CD4-positive, alpha-beta T cell treated with Interleukin-17A for 1 hour (primary cell): ENCODE data around the gene RIPK4.
"Not testable (repeated sequence)": the region's sequence is repeated elsewhere in the genome, so short reads cannot be mapped to it uniquely, and the experiment has no call there.

Experiments
- DNase-seq: peaks from one replicate; pipeline ENCODE4 v3.0.0-alpha.2; 2020

The RIPK4 gene

DNA sequence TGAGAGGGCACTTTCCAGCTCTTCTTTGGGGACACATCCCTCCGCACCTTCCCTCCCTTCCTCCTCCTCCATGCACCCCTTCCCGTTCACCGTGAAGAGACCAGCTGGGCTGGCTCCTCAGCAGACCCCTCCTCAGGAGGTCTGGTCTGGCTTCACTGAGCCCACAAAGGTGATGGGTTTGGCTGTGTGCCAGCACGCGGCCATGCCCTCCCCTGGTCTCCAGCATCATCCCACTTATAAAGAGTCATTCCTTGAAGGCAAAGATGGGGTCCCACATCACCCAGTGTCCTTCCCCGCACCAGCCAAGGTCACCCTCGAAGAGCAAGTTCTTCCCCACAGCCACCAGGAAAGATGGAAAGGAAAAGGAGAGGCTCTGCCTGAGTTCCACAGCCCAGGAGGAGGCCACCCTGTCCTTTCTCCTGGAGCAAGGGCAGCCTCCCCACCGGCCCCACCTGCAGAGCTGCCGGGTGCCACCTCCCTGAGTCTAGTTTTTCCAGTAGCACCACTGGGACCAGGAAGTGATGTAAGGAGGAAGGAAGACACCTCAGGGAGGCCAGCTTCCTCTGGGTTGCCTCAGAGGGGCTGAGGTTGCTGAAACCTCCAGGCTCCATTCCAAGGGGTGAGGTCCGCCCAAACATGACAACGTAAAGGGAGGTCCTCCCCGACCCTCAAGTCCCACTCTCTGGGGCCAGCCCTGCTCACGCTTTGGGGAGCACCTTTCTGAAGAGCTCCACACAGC lies 32.7 kb downstream of the RIPK4 start:
- DNase-seq = no peak

DNA sequence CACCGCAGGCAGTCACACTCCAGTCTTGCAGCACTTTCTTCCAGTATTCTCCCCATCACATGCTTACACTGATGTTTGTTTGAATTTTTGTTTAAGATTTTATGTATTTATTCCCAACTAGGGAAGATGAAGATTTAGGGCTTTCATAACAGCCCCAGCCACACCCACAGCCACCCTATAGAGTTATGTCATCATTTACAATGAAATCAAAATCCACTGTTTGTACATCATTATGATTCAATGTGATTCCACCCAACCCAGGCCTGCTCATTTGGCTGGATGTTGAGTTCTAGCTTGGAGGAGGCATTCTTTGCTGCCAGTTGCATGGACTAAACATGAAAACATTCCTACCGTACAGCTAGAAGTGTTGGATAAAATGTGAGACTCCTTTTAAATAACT lies 35.8 kb downstream of the RIPK4 start:
- DNase-seq = no peak

DNA sequence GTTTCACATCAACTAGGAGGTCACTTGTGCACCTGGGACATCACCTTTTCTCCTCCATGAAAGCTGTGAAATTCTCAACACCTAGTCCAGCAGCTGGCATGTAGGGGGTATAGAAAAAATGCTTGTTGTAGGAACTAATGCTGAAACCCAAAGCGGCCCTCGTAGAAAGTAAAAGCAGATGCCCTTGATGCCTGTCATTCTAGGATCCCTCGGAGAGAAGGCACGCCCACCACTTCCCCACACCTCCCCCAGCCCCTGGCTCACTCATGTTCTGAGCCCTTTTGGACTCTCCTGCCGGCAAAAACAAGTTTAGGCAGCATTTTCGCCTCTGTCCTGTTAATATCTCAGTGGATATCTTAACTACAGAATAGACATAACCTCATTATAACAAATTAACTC lies 36.5 kb downstream of the RIPK4 start:
- no peak for DNase-seq

DNA sequence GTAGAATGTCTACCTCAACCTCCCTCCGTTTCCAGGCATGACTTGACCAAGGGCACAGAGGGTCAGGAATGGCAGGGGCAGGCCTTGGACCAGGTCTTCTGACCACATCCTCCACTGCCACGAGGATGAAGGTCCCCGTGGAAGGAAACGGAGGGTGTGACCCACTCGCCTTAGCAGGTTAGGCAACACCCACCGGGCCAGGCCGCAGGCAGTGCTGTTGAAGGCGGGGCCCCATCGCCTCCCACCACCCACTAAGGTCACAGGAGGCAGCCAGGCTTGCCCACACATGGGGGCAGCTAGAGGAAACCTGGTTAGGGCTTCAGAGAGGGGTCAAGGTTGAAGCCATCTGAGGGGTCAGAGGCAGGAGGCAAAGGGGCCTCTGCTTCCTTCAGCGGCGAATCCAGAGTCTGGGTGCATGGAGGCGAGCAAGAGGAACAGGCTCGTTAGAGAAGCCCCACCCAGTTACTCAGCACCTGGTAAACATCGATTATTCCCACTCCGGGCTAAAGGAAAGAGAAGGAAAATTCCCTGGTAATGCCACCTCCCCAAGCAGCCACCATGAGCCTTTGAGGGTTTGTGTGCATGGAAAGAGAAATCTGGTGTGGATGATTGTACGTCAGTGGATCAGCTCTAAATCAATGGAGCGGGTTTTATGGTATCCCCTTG lies 37.0 kb downstream of the RIPK4 start:
- DNase-seq = no peak

DNA sequence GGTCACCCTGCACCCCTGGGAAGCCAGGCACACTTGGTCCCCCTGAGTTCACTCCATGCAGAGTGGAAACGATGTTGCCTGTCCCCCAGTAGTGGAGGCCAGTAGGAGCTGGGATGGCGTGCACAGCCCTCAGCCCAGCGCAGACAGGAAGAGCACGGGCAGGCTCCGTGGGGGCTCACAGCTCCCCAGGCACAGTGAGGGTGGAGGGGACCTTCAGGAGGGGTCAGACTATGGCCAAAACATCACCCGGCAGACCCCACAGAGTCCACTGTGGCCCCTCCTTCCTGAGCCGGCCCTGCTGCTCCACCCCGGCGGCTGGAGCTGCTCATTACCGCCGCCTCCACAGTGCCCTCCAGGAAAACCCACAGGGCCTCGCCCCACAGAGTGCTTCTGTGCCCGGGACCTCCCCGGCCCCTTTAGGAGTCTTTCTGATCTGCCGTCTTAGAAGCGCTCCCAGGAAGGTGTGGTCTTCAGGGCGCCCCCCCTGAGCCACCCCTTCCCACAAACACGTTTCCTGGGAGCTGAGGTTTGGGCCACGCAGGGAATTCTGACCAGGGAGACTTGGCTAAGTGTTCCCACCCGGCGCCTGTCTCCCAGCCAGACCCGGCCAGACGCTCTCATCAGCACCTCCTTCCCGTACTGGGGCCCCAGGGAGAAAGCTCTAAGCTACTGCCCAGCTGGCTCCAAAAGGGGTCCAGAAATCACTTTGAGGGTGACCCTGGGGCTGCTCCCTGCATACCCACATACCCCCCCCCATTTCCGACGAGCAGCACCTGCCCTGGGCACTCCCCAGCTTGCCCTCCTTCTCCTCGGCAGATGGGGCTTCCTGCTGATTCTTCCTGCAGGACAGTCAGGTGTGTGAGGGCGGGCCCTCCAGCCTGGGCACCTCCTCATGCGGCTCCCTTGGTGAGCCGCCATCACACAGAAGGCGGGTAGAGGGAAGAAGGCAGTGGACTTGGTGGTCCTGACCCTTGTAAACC lies 38.8 kb downstream of the RIPK4 start:
- DNase-seq = no peak

DNA sequence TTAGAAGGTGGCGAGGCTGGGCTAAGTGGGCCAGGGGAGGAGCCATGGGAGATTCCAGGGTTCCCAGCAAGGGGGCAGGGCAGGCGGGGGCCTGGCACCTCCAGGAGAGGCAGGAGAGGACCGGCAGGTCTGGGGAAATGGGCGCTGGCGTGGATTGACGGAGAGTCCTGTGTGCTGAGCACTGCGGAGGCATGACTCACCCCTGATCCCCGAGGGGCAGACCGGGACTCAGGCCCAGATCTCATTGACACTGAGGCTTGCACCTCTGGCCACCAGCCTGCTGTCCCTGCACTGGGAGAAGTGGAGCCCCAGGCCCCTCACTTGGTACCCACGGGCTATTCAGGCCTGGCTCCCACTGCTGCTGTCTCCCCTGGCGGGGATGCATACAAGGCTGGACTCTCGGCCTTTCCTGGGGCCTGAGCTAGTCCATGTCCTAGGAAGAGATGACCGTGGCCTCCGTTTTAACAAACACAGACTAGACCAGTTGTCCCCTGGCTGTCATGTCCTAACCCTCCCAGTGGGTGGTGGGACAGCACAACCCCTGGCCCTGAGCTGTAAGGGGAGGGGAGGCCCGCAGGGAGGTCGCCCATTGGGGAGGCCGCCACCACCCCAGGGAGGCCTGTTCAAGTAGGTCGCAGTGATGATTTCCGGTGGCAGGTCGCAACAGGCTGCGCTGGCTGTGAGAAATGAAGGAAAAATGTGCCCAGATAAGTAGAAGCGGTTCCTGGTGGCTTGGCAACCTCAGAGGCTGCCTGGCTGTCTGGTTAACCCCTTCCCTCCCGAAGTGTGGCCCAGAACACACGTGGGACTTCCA lies 39.7 kb downstream of the RIPK4 start:
- DNase-seq = no peak

DNA sequence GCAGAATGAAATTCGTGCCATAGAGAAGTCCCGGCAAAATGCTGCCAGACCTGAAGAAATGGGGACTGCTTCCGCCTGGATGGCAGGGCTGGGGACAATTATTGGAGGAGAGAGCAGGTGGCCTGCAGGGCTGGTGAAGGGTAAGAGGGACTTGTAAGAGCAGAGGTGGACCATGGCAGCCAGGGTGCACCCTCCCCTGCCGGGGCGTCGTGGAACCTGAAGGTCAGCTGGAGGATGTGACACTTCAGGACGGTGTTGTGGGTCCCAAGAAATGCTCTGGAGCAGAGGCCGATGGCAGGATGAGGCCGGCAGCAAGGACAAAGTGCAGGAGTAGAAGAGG lies 40.3 kb downstream of the RIPK4 start:
- no peak for DNase-seq

DNA sequence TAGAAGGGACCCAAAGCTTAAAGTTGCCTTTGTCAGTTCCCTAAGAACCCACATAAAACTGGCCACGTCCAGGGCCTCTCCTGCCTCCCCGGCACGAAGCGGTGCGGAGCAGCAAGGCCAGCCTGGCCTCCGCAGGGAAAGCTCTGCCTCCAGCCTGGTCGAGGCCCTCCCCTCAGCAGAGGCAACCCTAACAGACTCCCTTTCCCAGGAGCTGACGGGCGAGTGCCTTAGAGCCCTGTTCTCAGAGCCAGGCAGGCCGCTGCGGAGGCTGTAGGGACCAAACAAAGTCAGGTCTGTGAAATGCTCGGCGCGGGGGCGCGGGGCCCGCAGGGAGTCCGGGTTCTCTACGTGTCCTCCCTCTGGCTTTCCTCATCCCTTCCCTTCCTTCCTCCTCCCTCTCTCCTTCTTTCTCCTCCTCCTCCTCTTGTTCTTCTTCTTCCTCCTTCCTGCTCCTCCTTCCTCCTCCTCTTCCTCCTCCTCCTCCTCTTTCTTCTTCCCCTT lies 40.7 kb downstream of the RIPK4 start:
- DNase-seq = no peak

DNA sequence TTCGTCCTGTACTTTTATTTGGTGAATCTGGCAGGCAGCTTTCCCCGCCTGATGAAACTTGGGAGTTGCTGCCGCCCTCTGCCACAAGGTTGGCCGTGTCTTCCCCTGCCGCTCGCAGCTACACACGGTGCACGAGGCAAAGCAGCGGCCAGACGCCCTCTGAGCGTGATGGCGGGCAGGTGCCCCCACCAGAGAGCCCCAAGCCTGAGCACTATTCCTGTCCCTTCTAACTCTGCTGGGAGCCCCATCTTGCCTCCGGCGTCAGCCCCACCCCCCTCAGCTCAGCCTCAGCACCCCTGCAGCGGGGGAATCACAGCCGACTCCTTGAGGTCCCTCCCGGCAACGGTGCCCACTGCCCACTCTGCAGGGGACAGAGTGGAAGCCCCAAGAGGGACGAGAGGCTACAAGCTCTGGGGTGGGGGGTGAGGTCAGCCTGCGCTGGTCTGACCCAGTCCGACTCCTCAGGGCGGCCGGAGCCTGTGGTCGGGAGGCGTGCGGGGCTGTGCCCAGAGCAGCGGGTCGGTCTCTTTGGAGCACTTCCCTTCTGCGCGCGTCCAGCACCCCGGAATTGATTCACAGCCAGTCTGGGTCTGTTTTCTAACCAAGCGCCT lies 41.3 kb downstream of the RIPK4 start:
- no peak for DNase-seq

DNA sequence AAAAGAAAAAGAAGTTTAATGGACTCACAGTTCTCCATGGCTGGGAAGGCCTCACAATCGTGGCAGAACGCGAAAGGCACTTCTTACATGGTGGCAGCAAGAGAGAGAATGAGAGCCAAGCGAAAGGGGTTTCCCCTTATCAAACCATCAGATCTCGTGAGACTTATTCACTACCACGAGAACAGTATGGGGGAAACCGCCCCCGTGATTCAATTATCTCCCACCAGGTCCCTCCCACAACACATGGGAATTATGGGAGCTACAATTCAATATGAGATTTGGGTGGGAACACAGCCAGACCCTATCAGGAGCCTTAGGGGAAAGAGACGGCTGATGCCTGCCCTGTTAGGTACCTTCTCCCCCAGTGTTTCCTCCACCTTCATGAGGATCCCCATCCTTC lies 43.0 kb downstream of the RIPK4 start:
- DNase-seq = not testable (repeated sequence)

DNA sequence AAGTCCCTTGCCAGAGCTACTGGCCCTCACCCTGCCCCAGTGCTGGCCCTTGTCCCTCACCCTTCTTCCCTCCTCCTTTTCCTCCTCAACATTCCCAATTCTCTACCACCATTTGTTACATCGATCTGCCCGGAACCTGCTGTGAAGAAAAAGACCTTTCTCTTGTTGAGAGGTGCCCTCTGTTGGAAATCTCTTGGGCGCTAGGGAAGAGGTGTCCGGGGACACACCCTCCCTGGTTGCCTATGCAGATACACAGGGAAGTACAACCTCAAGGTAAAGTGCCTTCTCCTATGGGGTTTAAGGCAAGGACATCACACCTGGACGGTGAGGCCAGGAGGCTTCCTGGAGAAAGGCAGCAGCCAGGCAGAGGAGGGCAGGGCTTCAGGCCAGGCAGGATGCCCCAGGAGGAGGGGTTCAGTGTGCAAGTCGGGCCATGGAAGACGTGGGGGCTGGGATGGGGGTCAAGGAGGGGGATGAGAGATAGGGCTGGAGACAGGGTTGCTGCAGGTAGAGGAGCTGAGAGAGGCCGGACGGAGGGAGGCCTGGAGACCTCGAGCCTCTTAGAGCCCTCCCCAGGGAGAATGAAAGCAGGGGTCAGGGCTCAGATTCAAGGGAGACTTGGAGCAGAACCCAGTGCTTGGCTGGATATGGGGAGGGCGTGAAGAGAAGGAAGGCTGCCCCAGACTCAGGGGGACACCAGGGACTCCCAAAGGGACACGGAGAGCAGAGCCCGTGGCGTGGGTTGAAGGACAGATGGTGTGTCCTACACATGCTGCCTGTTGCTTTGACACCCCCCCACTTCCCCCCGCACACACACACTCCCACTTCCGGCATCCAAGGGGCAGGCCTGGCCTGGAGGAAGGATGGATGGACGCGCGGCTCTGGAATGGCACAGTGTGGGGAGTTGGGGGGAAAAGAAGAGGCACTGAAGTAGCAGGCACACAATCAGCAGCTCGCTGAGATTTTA lies 44.5 kb downstream of the RIPK4 start:
- DNase-seq = no peak

DNA sequence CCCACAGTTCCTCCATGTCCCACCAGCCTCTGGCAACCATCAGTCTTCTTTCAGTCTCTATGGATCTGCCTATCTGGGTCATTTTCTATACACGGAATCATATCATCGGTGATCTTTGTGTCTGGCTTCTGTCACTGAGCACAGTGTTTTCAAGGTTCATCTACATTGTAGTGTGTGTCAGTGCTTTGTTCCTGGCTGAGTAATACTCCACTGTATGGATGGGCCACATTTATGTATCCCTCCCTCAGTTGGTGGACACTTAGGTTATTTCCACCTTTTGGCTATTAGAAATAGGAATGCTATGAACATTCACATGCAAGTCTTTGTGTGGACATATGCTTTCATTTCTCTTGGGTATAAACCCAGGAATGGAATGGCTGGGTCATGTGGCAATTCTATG lies 46.6 kb downstream of the RIPK4 start:
- DNase-seq = no peak

DNA sequence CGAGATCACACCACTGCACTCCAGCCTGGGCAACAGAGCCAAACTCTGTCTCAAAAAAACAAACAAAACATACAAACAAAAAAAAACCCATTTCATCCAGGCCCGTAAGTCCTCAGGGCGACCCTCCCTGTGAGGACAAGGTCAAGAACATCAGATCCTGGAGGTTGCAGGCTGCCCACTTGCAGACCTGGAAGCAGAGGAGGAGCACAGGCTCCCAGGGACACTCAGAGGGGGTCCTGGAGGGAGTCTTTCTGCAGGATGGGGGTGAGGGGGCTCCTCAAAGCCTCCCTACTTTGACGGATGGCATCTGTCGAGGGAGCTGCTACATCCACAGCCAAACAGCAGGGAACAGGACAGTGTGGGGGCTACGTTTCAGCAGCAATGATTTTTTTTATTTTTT lies 47.2 kb downstream of the RIPK4 start:
- DNase-seq = no peak

DNA sequence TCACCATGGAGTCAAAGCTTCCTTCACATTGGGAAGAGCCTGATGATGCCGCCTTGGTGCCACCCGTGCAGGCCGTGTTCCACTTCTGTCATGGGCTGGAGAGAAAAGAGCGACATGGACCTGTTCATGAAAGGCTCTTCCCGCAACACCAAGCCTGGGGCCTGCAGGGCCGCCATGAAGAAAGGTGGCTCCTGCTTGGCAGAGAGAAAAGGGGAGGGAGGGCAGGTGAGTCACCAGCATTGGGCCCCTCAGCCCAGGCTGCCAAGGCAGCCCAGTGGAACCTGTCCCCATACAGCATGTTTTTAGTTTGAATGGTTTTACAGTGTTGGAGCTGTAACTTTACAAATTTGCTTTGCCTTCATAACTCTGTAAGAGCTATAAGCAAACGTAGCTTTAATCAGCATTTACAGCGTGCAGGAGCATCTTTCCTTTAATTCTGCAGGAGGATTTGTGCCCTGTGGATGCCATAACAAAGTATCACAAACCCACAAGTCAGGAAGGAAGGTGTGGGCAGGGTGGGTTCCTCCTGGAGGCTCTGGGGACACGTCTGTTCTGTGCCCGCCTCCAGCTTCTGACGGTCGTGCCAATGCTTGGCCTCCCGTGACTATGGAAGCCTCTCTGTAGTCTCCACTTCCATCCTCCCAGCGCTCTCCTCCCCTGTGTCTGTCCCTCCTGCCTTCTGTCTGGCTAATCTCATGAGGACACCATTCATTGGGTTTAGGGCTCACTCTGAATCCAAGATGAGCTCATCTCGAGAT lies 49.1 kb downstream of the RIPK4 start:
- DNase-seq = no peak

DNA sequence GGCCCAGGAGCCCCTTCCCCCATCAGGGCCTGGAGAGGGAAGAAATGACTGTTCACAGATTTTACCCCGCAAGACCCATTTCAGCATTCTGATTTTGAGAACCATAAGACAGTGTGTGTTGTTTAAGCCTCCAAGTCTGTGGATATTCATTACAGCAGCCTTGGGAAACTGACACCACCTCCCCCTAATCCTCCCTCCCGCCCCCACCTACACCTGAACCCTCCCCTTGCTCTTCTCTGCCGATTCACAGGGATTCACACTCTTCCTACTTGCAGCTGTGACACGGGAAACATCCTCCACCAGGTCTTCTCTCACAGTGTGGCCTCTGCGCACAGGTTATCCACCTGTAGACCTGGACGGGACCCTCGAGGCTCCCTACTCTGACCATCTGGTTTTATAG lies 50.1 kb downstream of the RIPK4 start:
- DNase-seq = no peak

DNA sequence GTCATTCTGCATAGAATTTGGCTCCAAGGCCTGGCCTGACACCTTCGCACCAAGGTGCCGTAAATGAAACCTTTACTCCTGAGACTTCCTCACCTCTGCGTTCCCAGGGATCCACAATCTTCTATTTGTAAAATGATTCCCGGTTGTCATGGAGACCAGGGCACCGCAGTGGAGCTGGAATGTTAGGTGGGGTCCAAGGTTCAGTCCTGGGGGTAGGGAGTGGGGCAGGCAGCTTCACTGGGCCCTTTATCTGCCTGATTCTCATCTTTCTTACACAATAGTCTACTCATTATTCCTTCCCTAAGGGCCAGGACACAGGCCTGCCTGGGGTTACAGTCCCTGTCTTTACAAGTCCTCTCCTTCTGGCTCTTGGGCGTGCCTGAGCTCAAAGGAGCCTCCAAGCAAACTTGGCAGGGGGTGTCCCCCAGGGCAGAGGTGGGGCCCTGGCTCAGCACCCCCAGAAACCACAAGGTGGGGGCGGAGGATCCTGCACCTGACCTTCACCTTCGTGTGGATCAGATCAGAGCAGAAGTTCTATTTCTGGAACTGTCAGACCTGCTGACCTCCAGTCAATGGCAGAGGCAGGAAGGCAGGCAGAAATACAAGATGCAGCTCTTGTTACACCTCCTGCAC lies 51.1 kb downstream of the RIPK4 start:
- no peak for DNase-seq

DNA sequence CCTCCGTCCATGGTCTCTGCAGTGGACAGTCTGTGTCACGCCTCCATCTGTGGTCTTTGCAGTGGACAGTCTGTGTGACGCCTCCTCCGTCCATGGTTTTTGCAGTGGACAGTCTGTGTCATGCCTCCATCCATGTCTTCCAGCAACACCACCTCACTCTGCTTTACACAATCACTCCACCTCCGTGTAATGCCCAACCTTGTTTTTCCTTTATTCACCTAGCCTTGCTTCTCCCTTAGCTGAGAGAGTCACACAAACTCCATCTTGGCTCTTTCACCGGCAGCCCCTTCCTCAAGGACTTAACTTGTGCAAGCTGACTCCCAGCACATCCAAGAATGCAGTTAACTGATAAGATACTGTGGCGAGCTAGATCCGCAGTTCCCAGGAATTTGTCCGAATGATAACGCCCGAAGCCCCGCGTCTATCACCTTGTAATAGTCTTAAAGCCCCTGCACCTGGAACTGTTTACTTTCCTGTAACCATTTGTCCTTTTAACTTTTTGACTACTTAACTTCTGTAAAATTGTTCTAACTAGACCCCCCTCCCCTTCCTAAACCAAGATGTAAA lies 52.5 kb downstream of the RIPK4 start:
- not testable (repeated sequence) for DNase-seq

DNA sequence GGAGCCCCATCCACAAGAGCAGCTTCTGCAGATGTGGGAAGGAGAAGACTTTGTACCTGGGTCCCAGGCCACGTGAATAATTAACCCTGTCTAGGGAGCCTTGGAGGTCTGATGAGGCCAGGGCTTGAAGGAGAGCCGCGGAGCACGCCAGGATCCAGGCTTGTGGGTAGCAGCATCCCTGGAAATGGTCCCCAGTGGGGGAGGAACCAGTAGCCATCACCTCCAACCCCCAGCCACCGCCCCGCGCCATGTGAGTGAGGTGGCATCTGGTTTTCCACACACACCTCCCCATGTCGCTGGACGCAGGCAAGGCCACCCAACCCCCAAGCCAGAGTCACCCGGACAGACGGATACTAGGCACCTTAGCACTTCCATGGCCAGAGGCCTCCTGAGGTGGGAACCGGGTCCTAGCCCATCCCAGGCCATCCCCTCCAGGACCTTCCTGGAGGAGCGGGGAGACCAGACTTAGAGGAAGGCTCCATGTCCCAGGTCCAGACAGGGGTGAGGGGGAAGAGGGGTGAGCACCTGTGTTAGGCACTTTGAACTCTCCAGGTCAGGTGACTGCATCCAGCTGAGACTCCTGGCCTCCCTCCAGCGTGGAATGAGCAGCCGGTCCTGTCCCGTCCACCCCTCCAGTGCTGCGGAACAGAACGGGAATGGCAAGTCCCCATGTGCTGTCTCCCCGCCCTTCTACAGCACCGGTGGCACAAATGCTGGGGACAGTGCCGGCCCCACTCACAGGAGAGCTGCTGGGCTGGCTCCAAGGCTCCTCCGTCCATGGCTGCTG lies 53.2 kb downstream of the RIPK4 start:
- no peak for DNase-seq
